HepG2 (cell line): Measurements from ENCODE around the gene STRN4.

Experiments used
- HMGA1 ChIP-seq: sonication (generic); formaldehyde crosslinking; conservative IDR thresholded peaks from 2 replicates; pipeline ENCODE4 v1.4.0; 2020; ENCODE audit warnings: missing genetic modification reagents
- HOXA3 ChIP-seq: sonication (generic); formaldehyde crosslinking; IDR thresholded peaks from 2 replicates; pipeline ENCODE4 v1.5.0; 2020; ENCODE audit warnings: missing genetic modification reagents
- PBX2 ChIP-seq: IDR thresholded peaks from 2 replicates; pipeline ENCODE4 v1.6.1; 2016; ENCODE audit warnings: control low read depth
- RFX5 ChIP-seq: IDR thresholded peaks from 2 replicates; pipeline ENCODE4 v1.6.1; 2011; ENCODE audit warnings: low read depth, low read length, improper control_type of control experiment
- SETDB1 ChIP-seq: sonication (generic); formaldehyde crosslinking; IDR thresholded peaks from 2 replicates; pipeline ENCODE4 v1.5.1; 2020; ENCODE audit warnings: missing genetic modification reagents, mild to moderate bottlenecking, borderline replicate concordance
- TAF1 ChIP-seq: sonication (generic); formaldehyde crosslinking; IDR thresholded peaks from 2 replicates; pipeline ENCODE4 v1.4.0; 2020; ENCODE audit warnings: missing genetic modification reagents
- ZNF207 ChIP-seq: fragments of 450-650 bp; IDR thresholded peaks from 2 replicates; pipeline ENCODE4 v1.6.1; 2016; ENCODE audit warnings: antibody characterized with exemption, borderline replicate concordance
- ZNF496 ChIP-seq: sonication (generic); formaldehyde crosslinking; IDR thresholded peaks from 2 replicates; pipeline ENCODE4 v1.8.1; 2023; ENCODE audit warnings: mild to moderate bottlenecking, moderate library complexity, missing genetic modification reagents; ENCODE audit not compliant: insufficient replicate concordance
- ZNF510 ChIP-seq: sonication (generic); formaldehyde crosslinking; IDR thresholded peaks from 2 replicates; pipeline ENCODE4 v1.4.0; 2020; ENCODE audit warnings: low read depth, mild to moderate bottlenecking, missing genetic modification reagents
- ZNF577 ChIP-seq: sonication (generic); formaldehyde crosslinking; IDR thresholded peaks from 2 replicates; pipeline ENCODE4 v1.4.0; 2020; ENCODE audit warnings: mild to moderate bottlenecking, low read depth, missing genetic modification reagents, borderline replicate concordance
- TF ChIP-seq, protein P1 (sequence below): sonication (generic); formaldehyde crosslinking; IDR thresholded peaks from 2 replicates; pipeline ENCODE4 v1.5.0; 2020; ENCODE audit warnings: mild to moderate bottlenecking, missing genetic modification reagents, moderate library complexity

DNA sequence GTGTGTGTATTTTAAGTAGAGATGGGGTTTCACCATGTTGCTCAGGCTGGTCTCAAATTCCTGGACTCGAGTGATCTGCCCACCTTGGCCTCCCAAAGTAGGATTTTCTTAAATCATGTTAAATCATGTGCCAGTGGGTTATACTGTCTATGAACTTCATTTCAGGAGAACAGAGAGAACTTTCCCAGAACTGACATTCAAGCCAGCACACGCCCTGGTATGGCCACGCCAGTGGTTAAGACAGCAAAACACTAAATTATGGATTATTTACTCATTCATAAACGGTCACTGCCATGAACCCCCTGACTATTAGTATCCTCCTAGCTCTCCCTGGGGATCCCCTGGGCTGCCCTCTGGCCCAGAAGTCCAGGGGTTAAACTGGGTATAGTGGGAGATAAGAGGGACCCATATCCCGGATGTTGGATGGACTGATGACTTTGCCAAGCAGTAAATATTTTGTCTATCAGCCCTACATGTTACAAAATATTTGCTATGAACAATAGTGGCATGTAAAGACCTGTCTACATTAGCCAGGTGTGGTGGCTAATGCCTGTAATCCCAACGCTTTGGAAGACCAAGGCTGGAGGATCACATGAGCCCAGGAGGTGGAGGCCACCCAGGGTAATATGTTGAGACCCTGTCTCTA lies 16.1 kb upstream of the STRN4 start:
- TF ChIP-seq, protein P1, sequence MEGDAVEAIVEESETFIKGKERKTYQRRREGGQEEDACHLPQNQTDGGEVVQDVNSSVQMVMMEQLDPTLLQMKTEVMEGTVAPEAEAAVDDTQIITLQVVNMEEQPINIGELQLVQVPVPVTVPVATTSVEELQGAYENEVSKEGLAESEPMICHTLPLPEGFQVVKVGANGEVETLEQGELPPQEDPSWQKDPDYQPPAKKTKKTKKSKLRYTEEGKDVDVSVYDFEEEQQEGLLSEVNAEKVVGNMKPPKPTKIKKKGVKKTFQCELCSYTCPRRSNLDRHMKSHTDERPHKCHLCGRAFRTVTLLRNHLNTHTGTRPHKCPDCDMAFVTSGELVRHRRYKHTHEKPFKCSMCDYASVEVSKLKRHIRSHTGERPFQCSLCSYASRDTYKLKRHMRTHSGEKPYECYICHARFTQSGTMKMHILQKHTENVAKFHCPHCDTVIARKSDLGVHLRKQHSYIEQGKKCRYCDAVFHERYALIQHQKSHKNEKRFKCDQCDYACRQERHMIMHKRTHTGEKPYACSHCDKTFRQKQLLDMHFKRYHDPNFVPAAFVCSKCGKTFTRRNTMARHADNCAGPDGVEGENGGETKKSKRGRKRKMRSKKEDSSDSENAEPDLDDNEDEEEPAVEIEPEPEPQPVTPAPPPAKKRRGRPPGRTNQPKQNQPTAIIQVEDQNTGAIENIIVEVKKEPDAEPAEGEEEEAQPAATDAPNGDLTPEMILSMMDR (CRISPR knock-in tag) = no peak
- TF ChIP-seq ZNF577 (CRISPR knock-in tag) (no peak), TAF1 (CRISPR knock-in tag) (no peak), RFX5 (no peak), ZNF510 (CRISPR knock-in tag) (no peak), PBX2 (CRISPR knock-in tag) (no peak), ZNF207 (no peak), HMGA1 (CRISPR knock-in tag) (no peak), ZNF496 (no peak), HOXA3 (CRISPR knock-in tag) (no peak), SETDB1 (CRISPR knock-in tag) (no peak)
